ENCODE data around the gene ATOH8. TPM values are rescaled to one million over a fixed set of nuclear protein-coding genes. Genes with fewer than 3 reads are reported as not detected.

The ATOH8 gene
- total RNA-seq, 2 donors from 2014 or later = 35.1 to 116 TPM

- DNase-seq (ENCODE audit: low spot score) = no peak
- Histone ChIP-seq H3K9me3 (no peaks in the 10 kb centered on the region), H3K27ac (peak overlapping the region in 1 of 2 donors; percentile 8), H3K4me1 (peaks cover 0 to 38% of the 10 kb centered on the region in 2 donors), H3K36me3 (peaks cover 46% of the 10 kb centered on the region), H3K27me3 (no peaks in the 10 kb centered on the region), H3K4me3 (no peak overlapping the region)
- no peak for TF ChIP-seq CTCF (IDR thresholded peaks at IDR 0.05)
These were observed 32.7 kb downstream of the ATOH8 start for GRCh38 chr2:85786444-85786843.

- Histone ChIP-seq H3K9me3 (no peaks in the 10 kb centered on the region), H3K27ac (no peak overlapping the region), H3K27me3 (no peaks in the 10 kb centered on the region), H3K4me1 (peaks cover 0 to 42% of the 10 kb centered on the region in 2 donors), H3K36me3 (peaks cover 44% of the 10 kb centered on the region), H3K4me3 (no peak overlapping the region)
- no peak for DNase-seq (ENCODE audit: low spot score)
- TF ChIP-seq CTCF (IDR thresholded peaks at IDR 0.05) = no peak
These were observed 33.1 kb downstream of the ATOH8 start for GRCh38 chr2:85786865-85787264.

GRCh38 chr2:85787282-85787980 is 33.6 kb downstream of the ATOH8 start:
- Histone ChIP-seq H3K4me3 (no peak overlapping the region), H3K9me3 (no peaks in the 10 kb centered on the region), H3K36me3 (peaks cover 38% of the 10 kb centered on the region), H3K27ac (no peak overlapping the region), H3K27me3 (no peaks in the 10 kb centered on the region), H3K4me1 (peaks cover 0 to 48% of the 10 kb centered on the region in 2 donors)
- no peak for TF ChIP-seq CTCF (IDR thresholded peaks at IDR 0.05)
- DNase-seq (ENCODE audit: low spot score) = no peak

GRCh38 chr2:85787981-85788340 is 34.2 kb downstream of the ATOH8 start:
- Histone ChIP-seq H3K4me1 (peaks cover 0 to 53% of the 10 kb centered on the region in 2 donors), H3K27me3 (no peaks in the 10 kb centered on the region), H3K4me3 (no peak overlapping the region), H3K9me3 (no peaks in the 10 kb centered on the region), H3K36me3 (peaks cover 33% of the 10 kb centered on the region), H3K27ac (no peak overlapping the region)
- no peak for TF ChIP-seq CTCF (IDR thresholded peaks at IDR 0.05)
- no peak for DNase-seq (ENCODE audit: low spot score)

GRCh38 chr2:85788603-85789002 is 34.8 kb downstream of the ATOH8 start:
- DNase-seq (ENCODE audit: low spot score) = no peak
- no peaks in the 10 kb centered on the region for H3K9me3 ChIP-seq

More at GRCh38 chr2:85788603-85789002, 34.8 kb downstream of the ATOH8 start:
- Histone ChIP-seq H3K27me3 (no peaks in the 10 kb centered on the region), H3K36me3 (peaks cover 32% of the 10 kb centered on the region), H3K4me3 (no peak overlapping the region), H3K4me1 (peaks cover 0 to 60% of the 10 kb centered on the region in 2 donors), H3K27ac (no peak overlapping the region)
- TF ChIP-seq CTCF (IDR thresholded peaks at IDR 0.05) = no peak
